ENCODE measurements around the gene CPM. TPM values are rescaled to one million over a fixed set of nuclear protein-coding genes. Genes with fewer than 3 reads are reported as not detected.

The CPM gene
- total and polyA plus RNA-seq, 4 donors: 14.2 to 65.0 (median 24.0) TPM

DNA sequence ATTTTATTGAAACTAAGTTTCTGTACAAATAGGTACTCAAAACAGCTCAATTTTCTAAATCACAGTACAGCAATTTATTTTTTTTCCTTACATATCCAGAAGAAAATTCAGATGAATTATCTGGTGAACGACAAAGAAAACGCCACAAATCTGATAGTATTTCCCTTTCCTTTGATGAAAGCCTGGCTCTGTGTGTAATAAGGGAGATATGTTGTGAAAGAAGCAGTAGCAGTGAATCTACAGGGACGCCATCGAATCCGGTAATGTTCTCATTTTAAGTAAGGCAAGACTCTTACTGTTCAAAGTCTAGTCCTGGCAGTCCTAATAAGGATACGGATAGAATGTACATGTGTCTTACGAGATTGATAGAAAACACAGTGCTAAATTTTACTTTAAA lies 104.3 kb downstream of the CPM start:
- TF ChIP-seq CTCF (IDR thresholded peaks at IDR 0.05; ENCODE audit: low read depth, low read length, missing input control) (no peak), TAF1 (conservative IDR thresholded peaks at IDR 0.05) (no peak), JUND (IDR thresholded peaks at IDR 0.05) (no peak), YY1 (IDR thresholded peaks at IDR 0.05) (no peak), SP1 (IDR thresholded peaks at IDR 0.05) (no peak)
- Histone ChIP-seq H3K9me3 (ENCODE audit: control insufficient read depth in 4 of 4, low read length in 3 of 4) (no peaks in the 10 kb centered on the region), H3K36me3 (ENCODE audit: control insufficient read depth in 4 of 4, insufficient read depth in 3 of 4, low read depth in 1 of 4, low read length in 3 of 4) (peaks cover 9 to 52% (median 42%) of the 10 kb centered on the region in 4 donors), H3K27me3 (ENCODE audit: control insufficient read depth in 4 of 4, insufficient read depth in 4 of 4, low read length in 3 of 4) (no peaks in the 10 kb centered on the region), H3K4me3 (ENCODE audit: low read depth in 1 of 3, low read length in 3 of 3) (no peak overlapping the region), H3K9ac (ENCODE audit: low read depth in 1 of 2, low read length in 2 of 2) (no peak overlapping the region), H3K4me1 (ENCODE audit: control insufficient read depth in 4 of 4, insufficient read depth in 4 of 4, low read length in 3 of 4) (no peaks in the 10 kb centered on the region), H3K27ac (ENCODE audit: low read depth in 1 of 2, low read length in 2 of 2) (no peak overlapping the region)
- DNase-seq (ENCODE audit: low spot score): no peak
- 87% methylated on average over 7 of the region's 7 CpGs for WGBS

GRCh38 chr12:68827895-68828671 lies 104.9 kb downstream of the CPM start:
- H3K36me3 ChIP-seq (ENCODE audit: control insufficient read depth in 4 of 4, insufficient read depth in 3 of 4, low read depth in 1 of 4, low read length in 3 of 4): peaks cover 9 to 55% (median 46%) of the 10 kb centered on the region in 4 donors
- 92% methylated on average over 5 of the region's 5 CpGs for WGBS

More at GRCh38 chr12:68827895-68828671, 104.9 kb downstream of the CPM start:
- no peaks in the 10 kb centered on the region for H3K27me3 ChIP-seq (ENCODE audit: control insufficient read depth in 4 of 4, insufficient read depth in 4 of 4, low read length in 3 of 4)
- no peak for TF ChIP-seq CTCF (IDR thresholded peaks at IDR 0.05; ENCODE audit: low read depth, low read length, missing input control)
- TF ChIP-seq FOXA1 (IDR thresholded peaks at IDR 0.05): no peak
- TF ChIP-seq EGR1 (IDR thresholded peaks at IDR 0.05; ENCODE audit: low read depth in 2 of 2): no peak
- TF ChIP-seq NR2F2 (IDR thresholded peaks at IDR 0.05): no peak
- no peak for TF ChIP-seq SP1 (IDR thresholded peaks at IDR 0.05)
- TF ChIP-seq JUND (IDR thresholded peaks at IDR 0.05): no peak
- TF ChIP-seq TAF1 (conservative IDR thresholded peaks at IDR 0.05): no peak
- no peak for TF ChIP-seq HNF4A (conservative IDR thresholded peaks at IDR 0.05)
- TF ChIP-seq RAD21 (IDR thresholded peaks at IDR 0.05): no peak
- no peak for TF ChIP-seq YY1 (IDR thresholded peaks at IDR 0.05)
- TF ChIP-seq HNF4G (IDR thresholded peaks at IDR 0.05): no peak
- TF ChIP-seq, protein P1, sequence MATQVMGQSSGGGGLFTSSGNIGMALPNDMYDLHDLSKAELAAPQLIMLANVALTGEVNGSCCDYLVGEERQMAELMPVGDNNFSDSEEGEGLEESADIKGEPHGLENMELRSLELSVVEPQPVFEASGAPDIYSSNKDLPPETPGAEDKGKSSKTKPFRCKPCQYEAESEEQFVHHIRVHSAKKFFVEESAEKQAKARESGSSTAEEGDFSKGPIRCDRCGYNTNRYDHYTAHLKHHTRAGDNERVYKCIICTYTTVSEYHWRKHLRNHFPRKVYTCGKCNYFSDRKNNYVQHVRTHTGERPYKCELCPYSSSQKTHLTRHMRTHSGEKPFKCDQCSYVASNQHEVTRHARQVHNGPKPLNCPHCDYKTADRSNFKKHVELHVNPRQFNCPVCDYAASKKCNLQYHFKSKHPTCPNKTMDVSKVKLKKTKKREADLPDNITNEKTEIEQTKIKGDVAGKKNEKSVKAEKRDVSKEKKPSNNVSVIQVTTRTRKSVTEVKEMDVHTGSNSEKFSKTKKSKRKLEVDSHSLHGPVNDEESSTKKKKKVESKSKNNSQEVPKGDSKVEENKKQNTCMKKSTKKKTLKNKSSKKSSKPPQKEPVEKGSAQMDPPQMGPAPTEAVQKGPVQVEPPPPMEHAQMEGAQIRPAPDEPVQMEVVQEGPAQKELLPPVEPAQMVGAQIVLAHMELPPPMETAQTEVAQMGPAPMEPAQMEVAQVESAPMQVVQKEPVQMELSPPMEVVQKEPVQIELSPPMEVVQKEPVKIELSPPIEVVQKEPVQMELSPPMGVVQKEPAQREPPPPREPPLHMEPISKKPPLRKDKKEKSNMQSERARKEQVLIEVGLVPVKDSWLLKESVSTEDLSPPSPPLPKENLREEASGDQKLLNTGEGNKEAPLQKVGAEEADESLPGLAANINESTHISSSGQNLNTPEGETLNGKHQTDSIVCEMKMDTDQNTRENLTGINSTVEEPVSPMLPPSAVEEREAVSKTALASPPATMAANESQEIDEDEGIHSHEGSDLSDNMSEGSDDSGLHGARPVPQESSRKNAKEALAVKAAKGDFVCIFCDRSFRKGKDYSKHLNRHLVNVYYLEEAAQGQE (IDR thresholded peaks at IDR 0.05): no peak
- no peak for TF ChIP-seq GABPA (IDR thresholded peaks at IDR 0.05 in 1 of 2, conservative IDR thresholded peaks at IDR 0.05 in 1 of 2)
- no peaks in the 10 kb centered on the region for H3K9me3 ChIP-seq (ENCODE audit: control insufficient read depth in 4 of 4, low read length in 3 of 4)
- no peak for DNase-seq (ENCODE audit: low spot score)
- H3K4me3 ChIP-seq (ENCODE audit: low read depth in 1 of 3, low read length in 3 of 3): no peak overlapping the region
- no peak overlapping the region for H3K27ac ChIP-seq (ENCODE audit: low read depth in 1 of 2, low read length in 2 of 2)
- H3K4me1 ChIP-seq (ENCODE audit: control insufficient read depth in 4 of 4, insufficient read depth in 4 of 4, low read length in 3 of 4): no peaks in the 10 kb centered on the region
- no peak overlapping the region for H3K9ac ChIP-seq (ENCODE audit: low read depth in 1 of 2, low read length in 2 of 2)
